H9 (cell line): ENCODE results near the gene CES5A. TPM values are rescaled to one million over a fixed set of nuclear protein-coding genes. Genes with fewer than 3 reads are reported as not detected.

Source experiments
- DNase-seq: peaks from one replicate; pipeline ENCODE4 v3.0.0-alpha.2; 2017
- H2AFZ ChIP-seq: one replicate; pipeline ENCODE4 v1.6.1; 2013; ENCODE audit warnings: mild to moderate bottlenecking, low read length, control low read depth, moderate library complexity
- H2AK5ac ChIP-seq: 2 replicates; pipeline ENCODE4 v1.6.1; 2013; ENCODE audit warnings: low read length, control low read depth, mixed read lengths; ENCODE audit not compliant: insufficient read length
- H2BK120ac ChIP-seq: one replicate; pipeline ENCODE4 v1.6.1; 2013; ENCODE audit warnings: low read depth, mild to moderate bottlenecking, low read length, control low read depth, inconsistent platforms; ENCODE audit not compliant: poor library complexity, severe bottlenecking
- H2BK12ac ChIP-seq: 2 replicates; pipeline ENCODE4 v1.6.1; 2013; ENCODE audit warnings: low read length, control low read depth, mixed read lengths, low read depth; ENCODE audit not compliant: insufficient read length
- H2BK15ac ChIP-seq: 2 replicates; pipeline ENCODE4 v1.6.1; 2013; ENCODE audit warnings: low read depth, low read length, control low read depth
- H2BK20ac ChIP-seq: one replicate; pipeline ENCODE4 v1.6.1; 2013; ENCODE audit warnings: low read depth, mild to moderate bottlenecking, low read length, control low read depth, inconsistent platforms; ENCODE audit not compliant: poor library complexity, severe bottlenecking
- H2BK5ac ChIP-seq: 2 replicates; pipeline ENCODE4 v1.6.1; 2013; ENCODE audit warnings: low read length, control low read depth, mixed read lengths; ENCODE audit not compliant: insufficient read length
- H3K14ac ChIP-seq: 2 replicates; pipeline ENCODE4 v1.6.1; 2013; ENCODE audit warnings: low read length, control low read depth; ENCODE audit not compliant: insufficient read depth
- H3K18ac ChIP-seq: 2 replicates; pipeline ENCODE4 v1.6.1; 2013; ENCODE audit warnings: low read depth, mild to moderate bottlenecking, mixed read lengths, low read length, control low read depth; ENCODE audit not compliant: insufficient read length
- H3K23ac ChIP-seq: 2 replicates; pipeline ENCODE4 v1.6.1; 2013; ENCODE audit warnings: low read length, control low read depth, mixed read lengths, low read depth; ENCODE audit not compliant: insufficient read length
- H3K23me2 ChIP-seq: 2 replicates; pipeline ENCODE4 v1.6.1; 2013; ENCODE audit warnings: low read depth, mild to moderate bottlenecking, mixed read lengths, low read length, control low read depth; ENCODE audit not compliant: insufficient read length, poor library complexity, severe bottlenecking
- H3K27ac ChIP-seq: 2 replicates; pipeline ENCODE4 v1.5.1; 2013; ENCODE audit warnings: low read length, control low read depth, mixed read lengths, low read depth; ENCODE audit not compliant: insufficient read length
- H3K27me3 ChIP-seq: 2 replicates; pipeline ENCODE4 v1.6.1; 2013; ENCODE audit warnings: low read length, control low read depth, inconsistent platforms; ENCODE audit not compliant: insufficient read depth
- H3K4ac ChIP-seq: 2 replicates; pipeline ENCODE4 v1.6.1; 2013; ENCODE audit warnings: low read depth, mild to moderate bottlenecking, control low read depth, inconsistent platforms, low read length, moderate library complexity
- H3K4me1 ChIP-seq: 2 replicates; pipeline ENCODE4 v1.6.1; 2013; ENCODE audit warnings: low read length, control low read depth, inconsistent platforms; ENCODE audit not compliant: insufficient read depth
- H3K4me2 ChIP-seq: 2 replicates; pipeline ENCODE4 v1.6.1; 2013; ENCODE audit warnings: low read length, control low read depth, mixed read lengths; ENCODE audit not compliant: insufficient read length, insufficient read depth
- H3K56ac ChIP-seq: 2 replicates; pipeline ENCODE4 v1.6.1; 2013; ENCODE audit warnings: low read depth, mild to moderate bottlenecking, mixed read lengths, low read length, control low read depth; ENCODE audit not compliant: insufficient read length
- H3K79me1 ChIP-seq: 2 replicates; pipeline ENCODE4 v1.6.1; 2013; ENCODE audit warnings: low read depth, mild to moderate bottlenecking, moderate library complexity, low read length, control low read depth, inconsistent platforms; ENCODE audit not compliant: insufficient read depth, poor library complexity, severe bottlenecking
- H3K79me2 ChIP-seq: 2 replicates; pipeline ENCODE4 v1.6.1; 2013; ENCODE audit warnings: low read length, control low read depth, inconsistent platforms; ENCODE audit not compliant: insufficient read depth
- H3K9ac ChIP-seq: 2 replicates; pipeline ENCODE4 v1.6.1; 2013; ENCODE audit warnings: low read length, control low read depth, mixed read lengths; ENCODE audit not compliant: insufficient read length; ENCODE audit errors: extremely low read depth
- H3K9me3 ChIP-seq: one replicate; pipeline ENCODE4 v1.6.1; 2013; ENCODE audit warnings: low read depth, low read length, inconsistent platforms; ENCODE audit not compliant: control insufficient read depth
- H3T11ph ChIP-seq: one replicate; pipeline ENCODE4 v1.6.1; 2013; ENCODE audit warnings: mild to moderate bottlenecking, low read length, control low read depth, inconsistent platforms
- H4K20me1 ChIP-seq: one replicate; pipeline ENCODE4 v1.6.1; 2013; ENCODE audit not compliant: control insufficient read depth, insufficient read length, insufficient read depth
- H4K5ac ChIP-seq: 2 replicates; pipeline ENCODE4 v1.6.1; 2013; ENCODE audit warnings: low read depth, mild to moderate bottlenecking, mixed read lengths, low read length, control low read depth; ENCODE audit not compliant: insufficient read length
- H4K8ac ChIP-seq: replicated peaks from 2 replicates; pipeline ENCODE4 v1.6.1; 2013; ENCODE audit warnings: low read length, control low read depth, mixed read lengths, low read depth; ENCODE audit not compliant: insufficient read length
- H4K91ac ChIP-seq: 2 replicates; pipeline ENCODE4 v1.6.1; 2013; ENCODE audit warnings: low read depth, mild to moderate bottlenecking, moderate library complexity, mixed read lengths, low read length, control low read depth; ENCODE audit not compliant: insufficient read length
- H3K27ac Mint-ChIP-seq, 3 experiments: 2 replicates in 2 of 3; 3 replicates in 1 of 3; pipeline ENCODE4 v1.8.0; 2020 to 2021; ENCODE audit warnings: mixed read lengths in 3 of 3, mild to moderate bottlenecking in 1 of 3, moderate library complexity in 1 of 3
- H3K27me3 Mint-ChIP-seq: 2 replicates; pipeline ENCODE4 v1.8.0; 2021; ENCODE audit warnings: low read depth, mild to moderate bottlenecking, moderate library complexity, mixed read lengths
- H3K36me3 Mint-ChIP-seq, 3 experiments: 2 replicates in 2 of 3; 3 replicates in 1 of 3; pipeline ENCODE4 v1.8.0; 2020 to 2021; ENCODE audit warnings: low read depth in 3 of 3, mixed read lengths in 3 of 3; ENCODE audit not compliant: insufficient read depth in 1 of 3
- H3K4me1 Mint-ChIP-seq, 2 experiments: 2 replicates each; pipeline ENCODE4 v1.8.0; 2020; ENCODE audit warnings: mixed read lengths in 2 of 2
- H3K4me3 Mint-ChIP-seq, 2 experiments: 2 replicates in 1 of 2; 3 replicates in 1 of 2; pipeline ENCODE4 v1.8.0; 2020 to 2021; ENCODE audit warnings: mild to moderate bottlenecking in 2 of 2, mixed read lengths in 2 of 2, moderate library complexity in 1 of 2
- H3K9me3 Mint-ChIP-seq, 2 experiments: 2 replicates in 1 of 2; 3 replicates in 1 of 2; pipeline ENCODE4 v1.8.0; 2020; ENCODE audit warnings: mild to moderate bottlenecking in 2 of 2, mixed read lengths in 2 of 2, moderate library complexity in 1 of 2
- WGBS: extraction: QIAGEN DNeasy Blood & Tissue Kit; methylation state at CpG from one replicate; pipeline ENCODE4 v1.1.7; 2013; ENCODE audit warnings: missing lambda C conversion rate, low lambda C conversion rate, mixed read lengths; ENCODE audit not compliant: insufficient read length; ENCODE audit errors: extremely low coverage; 5-methylcytosine and 5-hydroxymethylcytosine counted together
- total RNA-seq: library from RNA; stranded (reverse); gene quantifications from 2 replicates; pipeline ENCODE4 v1.2.1, GENCODE V29; 2021
- TF ChIP-seq, protein P1 (sequence below): fragments of 200-600 bp; sonication (generic); conservative IDR thresholded peaks from 3 replicates; pipeline ENCODE4 v1.8.0; 2021; ENCODE audit warnings: antibody characterized with exemption, mild to moderate bottlenecking

Gene CES5A
- total RNA-seq, 1 experiment from 2014 or later, result not detected

DNA sequence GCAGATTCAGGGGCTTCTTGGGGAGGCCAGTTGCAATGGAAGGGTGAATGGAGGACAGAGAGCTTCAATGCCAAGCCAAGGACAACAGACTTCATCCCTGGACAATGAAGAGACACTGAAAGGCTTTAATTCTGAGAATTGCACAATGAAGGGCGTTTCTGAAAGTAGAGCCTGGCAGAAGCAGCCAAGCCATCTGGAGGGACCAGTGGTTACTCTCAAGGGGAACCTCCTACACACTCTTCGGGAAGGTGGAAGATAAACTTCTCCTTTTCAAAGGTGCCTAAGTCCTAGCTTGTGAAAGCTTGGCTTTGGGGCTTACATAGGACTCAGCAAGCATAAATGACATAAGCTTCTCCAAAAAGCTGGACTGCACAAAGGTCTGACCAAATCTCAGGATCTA, 36.1 kb downstream of the CES5A start:
- H3K79me1 ChIP-seq, result no peaks in the 10 kb centered on the region
- Mint-ChIP-seq H3K4me3 (no peak overlapping the region), H3K9me3 (no peaks in the 10 kb centered on the region), H3K4me1 (peaks cover 0 to 11% of the 10 kb centered on the region in 2 experiments; a peak in 3 of 4 replicates), H3K27me3 (peaks cover 6% of the 10 kb centered on the region), H3K27ac (no peak overlapping the region), H3K36me3 (no peaks in the 10 kb centered on the region)
- H2BK15ac ChIP-seq, result no peak overlapping the region
- H3K23me2 ChIP-seq, result no peaks in the 10 kb centered on the region
- no peak overlapping the region for H4K8ac ChIP-seq
- no CpG with 5 or more reads among the region's 2 CpGs for WGBS
- H2BK5ac ChIP-seq, result no peak overlapping the region
- no peak overlapping the region for H2BK20ac ChIP-seq
- H3T11ph ChIP-seq, result no peak overlapping the region
- no peak overlapping the region for H3K14ac ChIP-seq
- no peaks in the 10 kb centered on the region for H3K79me2 ChIP-seq
- H3K9ac ChIP-seq, result no peak overlapping the region
- H3K27ac ChIP-seq, result no peak overlapping the region
- H3K4me2 ChIP-seq, result no peak overlapping the region
- TF ChIP-seq, protein P1, sequence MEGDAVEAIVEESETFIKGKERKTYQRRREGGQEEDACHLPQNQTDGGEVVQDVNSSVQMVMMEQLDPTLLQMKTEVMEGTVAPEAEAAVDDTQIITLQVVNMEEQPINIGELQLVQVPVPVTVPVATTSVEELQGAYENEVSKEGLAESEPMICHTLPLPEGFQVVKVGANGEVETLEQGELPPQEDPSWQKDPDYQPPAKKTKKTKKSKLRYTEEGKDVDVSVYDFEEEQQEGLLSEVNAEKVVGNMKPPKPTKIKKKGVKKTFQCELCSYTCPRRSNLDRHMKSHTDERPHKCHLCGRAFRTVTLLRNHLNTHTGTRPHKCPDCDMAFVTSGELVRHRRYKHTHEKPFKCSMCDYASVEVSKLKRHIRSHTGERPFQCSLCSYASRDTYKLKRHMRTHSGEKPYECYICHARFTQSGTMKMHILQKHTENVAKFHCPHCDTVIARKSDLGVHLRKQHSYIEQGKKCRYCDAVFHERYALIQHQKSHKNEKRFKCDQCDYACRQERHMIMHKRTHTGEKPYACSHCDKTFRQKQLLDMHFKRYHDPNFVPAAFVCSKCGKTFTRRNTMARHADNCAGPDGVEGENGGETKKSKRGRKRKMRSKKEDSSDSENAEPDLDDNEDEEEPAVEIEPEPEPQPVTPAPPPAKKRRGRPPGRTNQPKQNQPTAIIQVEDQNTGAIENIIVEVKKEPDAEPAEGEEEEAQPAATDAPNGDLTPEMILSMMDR, result no peak
- H3K9me3 ChIP-seq, result no peaks in the 10 kb centered on the region
- no peak overlapping the region for H2BK12ac ChIP-seq
- no peak overlapping the region for H4K5ac ChIP-seq
- no peak for DNase-seq
- H2AK5ac ChIP-seq, result no peak overlapping the region
- H3K27me3 ChIP-seq, result no peaks in the 10 kb centered on the region
- no peak overlapping the region for H2AFZ ChIP-seq
- no peak overlapping the region for H3K18ac ChIP-seq
- no peaks in the 10 kb centered on the region for H4K20me1 ChIP-seq
- H3K4me1 ChIP-seq, result no peaks in the 10 kb centered on the region
- no peak overlapping the region for H2BK120ac ChIP-seq
- H3K4ac ChIP-seq, result no peak overlapping the region
- H3K56ac ChIP-seq, result no peak overlapping the region
- H4K91ac ChIP-seq, result no peak overlapping the region
- H3K23ac ChIP-seq, result no peak overlapping the region
